ENCODE results near the gene SULF2. TPM values are rescaled to one million over a fixed set of nuclear protein-coding genes. Genes with fewer than 3 reads are reported as not detected.
"Not testable (repeated sequence)": the region's sequence is repeated elsewhere in the genome, so short reads cannot be mapped to it uniquely, and the experiment has no call there.

SULF2 gene
- total RNA-seq, 2 experiments from 2014 or later = 0.79 to 2.0 TPM

DNA sequence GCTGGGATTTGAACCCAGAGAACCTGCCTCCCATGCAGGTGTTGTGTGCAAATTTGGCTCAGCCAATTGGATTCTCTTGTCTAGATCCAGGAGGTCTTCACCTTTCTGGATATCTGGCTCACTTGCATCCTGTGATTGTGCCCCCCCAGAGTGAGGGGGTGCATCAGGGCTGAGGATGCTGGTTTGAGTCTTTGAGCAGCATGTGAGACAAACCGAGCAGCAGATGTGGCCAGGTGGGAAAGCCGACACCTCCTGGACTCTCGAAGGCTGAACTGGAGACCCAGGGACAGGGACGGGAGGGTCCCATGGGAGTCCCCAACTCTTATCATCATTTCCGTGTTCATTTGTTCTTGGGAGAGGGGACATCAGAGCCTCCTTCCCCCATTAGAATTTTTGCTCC, 30.6 kb upstream of the SULF2 start:
- Mint-ChIP-seq H3K27me3 (peaks cover 39% of the 10 kb centered on the region), H3K36me3 (no peaks in the 10 kb centered on the region), H3K9me3 (ENCODE audit: low read depth) (no peaks in the 10 kb centered on the region), H3K27ac (no peak overlapping the region), H3K4me1 (no peaks in the 10 kb centered on the region), H3K4me3 (no peak overlapping the region)
- CTCF ChIA-PET = no interaction called here
- DNase-seq (no peak), ATAC-seq (no peak)

DNA sequence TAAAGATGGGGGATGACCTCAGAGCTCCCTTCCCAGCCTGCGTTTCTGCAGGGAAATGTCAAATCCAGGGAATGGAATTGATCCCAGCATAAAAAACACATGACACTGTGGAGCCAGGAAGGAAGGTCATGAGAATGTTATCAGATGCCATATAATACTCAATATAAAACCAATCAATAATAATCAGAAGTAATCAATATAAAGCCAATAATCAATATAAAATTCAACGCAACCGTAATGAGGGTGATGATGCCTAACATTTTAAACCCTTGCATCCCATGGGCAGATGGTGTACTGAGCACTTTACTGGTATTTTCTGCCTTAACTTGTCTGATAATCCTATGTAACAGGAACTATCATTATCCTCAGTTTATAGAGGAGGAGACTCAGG, 30.1 kb upstream of the SULF2 start:
- no peaks in the 10 kb centered on the region for H3K36me3 Mint-ChIP-seq
- DNase-seq (no peak), ATAC-seq (no peak)
- no peaks in the 10 kb centered on the region for H3K4me1 Mint-ChIP-seq
- peaks cover 37% of the 10 kb centered on the region for H3K27me3 Mint-ChIP-seq
- CTCF ChIA-PET = no interaction called here
- no peak overlapping the region for H3K4me3 Mint-ChIP-seq
- H3K9me3 Mint-ChIP-seq (ENCODE audit: low read depth) = no peaks in the 10 kb centered on the region
- no peak overlapping the region for H3K27ac Mint-ChIP-seq

DNA sequence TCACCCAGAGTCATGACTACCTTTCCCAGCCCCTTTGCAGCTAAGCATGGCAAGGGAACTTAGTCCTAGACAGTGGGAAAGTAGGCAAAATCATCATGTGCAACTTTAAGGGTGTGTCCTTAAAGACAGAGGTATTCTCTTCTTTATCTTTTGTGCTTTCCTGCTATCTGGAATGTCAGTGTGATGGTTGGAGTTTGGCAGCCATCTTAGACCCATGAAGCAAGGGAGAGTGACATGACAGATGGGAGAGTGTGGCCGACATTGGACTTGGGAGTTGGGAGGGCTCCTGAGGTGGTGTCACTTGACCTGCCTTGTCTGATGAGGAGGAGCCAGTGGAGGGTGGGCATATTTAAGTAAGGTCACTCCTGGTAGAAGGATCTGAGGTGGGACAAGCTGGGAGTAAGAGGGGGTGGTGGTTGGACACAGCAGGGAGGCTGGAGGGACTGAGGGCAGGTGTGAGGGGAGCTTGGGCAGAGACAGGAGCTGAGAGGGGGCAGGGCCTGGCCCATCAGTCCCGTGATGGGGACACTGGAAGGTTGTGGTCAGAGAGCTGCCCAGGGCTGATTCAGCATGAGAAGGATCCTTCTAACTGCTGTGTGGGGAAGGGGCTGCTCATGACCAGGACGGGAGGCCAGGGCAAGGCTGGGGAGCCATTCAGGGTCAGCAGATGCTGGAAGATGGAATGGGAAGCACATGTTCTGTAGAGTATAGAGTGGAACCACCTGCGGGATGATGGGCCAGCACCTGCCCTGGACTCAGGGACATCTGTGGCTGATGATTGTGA, 29.5 kb upstream of the SULF2 start:
- ATAC-seq (no peak), DNase-seq (no peak)
- H3K36me3 Mint-ChIP-seq = no peaks in the 10 kb centered on the region
- H3K27ac Mint-ChIP-seq = no peak overlapping the region
- no peaks in the 10 kb centered on the region for H3K9me3 Mint-ChIP-seq (ENCODE audit: low read depth)
- H3K27me3 Mint-ChIP-seq = peaks cover 40% of the 10 kb centered on the region
- CTCF ChIA-PET = no interaction called here
- no peak overlapping the region for H3K4me3 Mint-ChIP-seq
- H3K4me1 Mint-ChIP-seq = no peaks in the 10 kb centered on the region

DNA sequence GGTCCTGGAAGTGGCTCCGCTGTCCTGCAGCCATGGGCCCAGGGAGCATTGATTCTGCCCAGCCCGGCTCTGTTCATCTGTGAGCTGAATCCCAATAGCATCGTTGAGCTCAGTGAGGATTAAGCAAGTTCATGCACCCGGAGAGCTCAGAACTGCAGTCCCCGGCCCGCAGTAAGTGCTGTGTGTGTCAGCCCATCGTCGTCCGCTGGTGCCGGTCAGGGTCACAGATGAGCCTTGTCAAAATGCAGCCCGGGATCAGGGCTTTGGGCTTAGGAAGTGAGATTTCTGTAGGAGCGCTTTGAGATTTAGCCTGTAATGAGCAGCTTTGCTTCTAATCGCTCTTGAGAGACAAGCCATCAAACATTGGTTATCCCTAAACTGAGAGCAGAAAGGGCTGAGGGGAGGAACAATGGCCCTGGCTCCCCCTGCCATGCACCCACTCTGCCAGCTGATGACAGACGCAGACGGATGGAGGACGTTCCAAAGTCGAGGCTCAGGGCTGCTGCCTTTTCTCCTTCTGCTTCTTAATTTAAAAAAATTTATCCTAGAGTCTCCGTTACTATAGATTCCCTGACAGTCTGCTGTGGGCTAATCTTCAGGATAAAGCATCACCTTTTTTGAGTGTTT, 25.6 kb upstream of the SULF2 start:
- ATAC-seq (no peak), DNase-seq (no peak)
- Mint-ChIP-seq H3K4me1 (no peaks in the 10 kb centered on the region), H3K27me3 (peaks cover 24% of the 10 kb centered on the region), H3K36me3 (no peaks in the 10 kb centered on the region), H3K27ac (no peak overlapping the region), H3K9me3 (ENCODE audit: low read depth) (no peaks in the 10 kb centered on the region), H3K4me3 (no peak overlapping the region)
- CTCF ChIA-PET = no interaction called here

DNA sequence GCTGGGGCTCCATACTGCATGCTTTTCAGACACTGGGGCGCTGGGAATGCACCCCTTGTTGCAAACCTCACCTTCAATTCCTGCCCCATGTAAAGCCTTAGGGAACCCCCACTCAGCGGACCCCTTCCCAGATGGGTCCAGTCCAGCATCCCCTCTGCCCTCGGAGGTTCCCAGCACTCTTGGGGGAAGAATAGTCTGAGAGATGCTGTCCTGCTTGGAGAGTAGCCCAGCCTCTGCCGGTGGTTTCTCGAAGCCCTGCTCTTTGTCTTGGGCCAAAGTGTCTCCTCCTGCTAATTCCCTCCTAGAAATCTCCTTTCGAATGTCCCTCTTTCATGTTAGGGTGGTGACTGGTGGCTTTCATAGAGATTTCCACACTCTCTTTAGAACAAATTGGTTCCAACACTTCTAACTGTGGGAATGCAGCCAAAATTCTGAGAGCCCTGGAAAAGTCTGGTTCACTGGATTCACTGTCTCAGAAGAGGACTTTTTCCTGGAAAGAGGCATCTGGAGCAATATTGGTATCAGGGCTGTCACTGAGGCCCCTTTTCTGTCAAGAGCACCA, 24.9 kb upstream of the SULF2 start:
- DNase-seq = no peak
- H3K27ac Mint-ChIP-seq = no peak overlapping the region
- no peaks in the 10 kb centered on the region for H3K36me3 Mint-ChIP-seq
- peaks cover 28% of the 10 kb centered on the region for H3K27me3 Mint-ChIP-seq
- CTCF ChIA-PET = no interaction called here
- H3K4me3 Mint-ChIP-seq = no peak overlapping the region
- no peaks in the 10 kb centered on the region for H3K4me1 Mint-ChIP-seq
- no peak for ATAC-seq
- no peaks in the 10 kb centered on the region for H3K9me3 Mint-ChIP-seq (ENCODE audit: low read depth)

DNA sequence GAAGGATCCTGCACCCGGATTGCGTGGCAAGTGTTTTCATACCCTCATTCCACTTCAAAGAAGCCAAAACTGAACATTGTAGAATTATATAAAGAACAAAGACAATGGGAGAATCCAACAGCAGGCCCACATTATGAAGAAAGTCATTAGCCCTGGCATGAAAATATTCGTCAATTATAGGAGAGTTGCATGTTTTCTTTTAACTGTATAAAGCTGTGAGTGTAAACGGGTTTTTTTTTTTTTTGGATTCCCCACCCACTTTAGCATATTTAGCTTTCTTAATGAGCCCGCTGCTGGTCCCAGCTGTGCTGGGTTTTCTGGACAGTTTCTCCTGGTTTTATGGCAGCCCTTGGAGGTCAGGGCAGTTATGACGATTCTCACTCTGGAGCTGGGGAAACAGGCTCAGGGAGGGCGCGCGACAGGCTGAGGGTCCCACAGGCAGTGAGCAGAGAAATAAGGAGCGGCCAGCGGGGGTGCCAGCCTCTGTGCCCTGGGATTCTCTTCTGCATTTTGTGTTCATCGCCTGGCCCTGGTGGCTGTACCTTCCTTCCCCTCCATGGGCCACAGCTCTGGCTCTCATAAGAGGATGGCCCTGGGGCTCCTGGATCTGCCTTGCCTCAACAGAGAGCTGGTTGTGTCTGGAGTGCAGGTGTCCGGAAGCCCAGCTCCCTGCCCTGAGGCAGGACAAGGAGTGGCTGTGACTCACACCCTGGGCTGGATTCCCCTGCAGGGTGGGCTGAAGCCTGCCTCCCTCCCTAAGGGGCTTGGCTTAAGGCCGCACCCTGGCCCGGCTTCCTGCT, 24.1 kb upstream of the SULF2 start:
- Mint-ChIP-seq H3K4me1 (no peaks in the 10 kb centered on the region), H3K27me3 (peaks cover 28% of the 10 kb centered on the region), H3K9me3 (ENCODE audit: low read depth) (no peaks in the 10 kb centered on the region), H3K4me3 (no peak overlapping the region), H3K36me3 (no peaks in the 10 kb centered on the region), H3K27ac (no peak overlapping the region)
- DNase-seq = no peak
- ATAC-seq = no peak
- CTCF ChIA-PET = no interaction called here

DNA sequence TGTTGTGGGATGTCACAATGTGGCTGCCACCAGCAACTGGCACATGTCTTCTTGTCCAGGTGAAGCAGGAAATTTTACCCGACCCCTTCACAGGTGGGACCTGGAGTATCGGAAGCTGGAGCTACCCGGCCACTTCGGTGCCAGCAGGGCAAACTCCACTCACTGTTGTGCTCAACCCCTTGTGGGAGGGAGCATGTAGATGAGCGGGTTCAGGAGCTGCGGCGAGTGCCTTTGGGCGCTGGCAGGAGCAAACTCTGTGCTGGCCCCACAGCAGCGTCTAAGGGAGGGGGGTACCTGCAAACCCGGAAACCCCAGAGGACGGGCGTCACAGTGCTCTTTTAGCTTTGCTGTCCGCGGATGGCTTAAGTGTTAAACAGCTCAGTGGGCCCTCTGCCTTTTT, 20.7 kb upstream of the SULF2 start:
- Mint-ChIP-seq H3K27ac (no peak overlapping the region), H3K36me3 (no peaks in the 10 kb centered on the region), H3K4me1 (no peaks in the 10 kb centered on the region), H3K27me3 (peaks cover 6% of the 10 kb centered on the region), H3K9me3 (ENCODE audit: low read depth) (no peaks in the 10 kb centered on the region), H3K4me3 (no peak overlapping the region)
- ATAC-seq (no peak), DNase-seq (no peak)
- CTCF ChIA-PET = no interaction called here

DNA sequence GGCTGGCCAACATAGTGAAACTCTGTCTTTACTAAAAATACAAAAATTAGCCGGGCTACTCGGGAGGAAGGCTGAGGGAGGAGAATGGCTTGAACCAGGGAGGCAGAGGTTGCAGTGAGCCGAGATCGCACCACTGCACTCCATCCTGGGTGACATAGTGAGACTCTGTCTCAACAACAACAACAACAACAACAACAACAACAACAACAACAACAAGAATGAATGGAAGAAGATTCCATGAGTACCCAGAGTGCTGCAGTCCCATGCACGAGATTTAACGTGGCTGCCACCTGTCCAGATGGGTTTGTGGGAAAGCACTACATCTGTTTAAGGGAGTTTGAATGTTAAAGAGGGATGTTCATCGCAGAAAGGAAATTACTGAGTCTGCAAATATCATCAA, 19.7 kb upstream of the SULF2 start:
- H3K27me3 Mint-ChIP-seq; CTCF ChIA-PET; H3K4me1 Mint-ChIP-seq; H3K9me3 Mint-ChIP-seq (ENCODE audit: low read depth); H3K27ac Mint-ChIP-seq; H3K36me3 Mint-ChIP-seq; H3K4me3 Mint-ChIP-seq; ATAC-seq; DNase-seq: not testable (repeated sequence)

DNA sequence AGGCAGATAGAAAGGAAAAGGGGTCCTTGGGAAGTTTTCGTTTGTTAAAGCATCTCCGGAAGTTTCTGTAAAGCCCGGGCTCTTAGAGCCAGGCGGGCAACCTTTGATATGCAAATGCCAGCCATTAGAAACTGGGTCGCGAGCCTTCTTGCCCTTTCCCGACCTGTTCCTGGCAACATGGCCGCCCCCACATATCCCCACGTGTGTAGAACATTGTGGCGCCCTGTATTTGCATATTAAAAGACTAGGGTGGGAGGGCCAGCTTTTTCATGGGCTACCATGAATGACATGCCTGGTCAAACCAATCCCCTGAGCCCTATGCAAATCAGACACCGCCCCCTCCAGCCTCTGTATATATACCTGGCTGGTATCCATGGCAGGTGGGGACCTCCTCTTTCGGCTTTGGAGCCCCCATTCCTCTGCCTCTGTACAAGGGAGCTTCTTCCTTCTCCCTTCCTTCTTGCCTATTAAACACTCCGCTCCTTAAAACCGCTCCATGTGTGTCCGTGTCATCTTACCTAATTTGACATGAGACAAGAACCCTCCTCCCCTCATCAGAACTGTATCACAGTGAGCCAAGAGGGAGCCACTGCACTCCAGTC, 19.0 kb upstream of the SULF2 start:
- H3K4me3 Mint-ChIP-seq; DNase-seq; H3K9me3 Mint-ChIP-seq (ENCODE audit: low read depth); CTCF ChIA-PET; ATAC-seq; H3K27ac Mint-ChIP-seq; H3K4me1 Mint-ChIP-seq; H3K36me3 Mint-ChIP-seq; H3K27me3 Mint-ChIP-seq: not testable (repeated sequence)

DNA sequence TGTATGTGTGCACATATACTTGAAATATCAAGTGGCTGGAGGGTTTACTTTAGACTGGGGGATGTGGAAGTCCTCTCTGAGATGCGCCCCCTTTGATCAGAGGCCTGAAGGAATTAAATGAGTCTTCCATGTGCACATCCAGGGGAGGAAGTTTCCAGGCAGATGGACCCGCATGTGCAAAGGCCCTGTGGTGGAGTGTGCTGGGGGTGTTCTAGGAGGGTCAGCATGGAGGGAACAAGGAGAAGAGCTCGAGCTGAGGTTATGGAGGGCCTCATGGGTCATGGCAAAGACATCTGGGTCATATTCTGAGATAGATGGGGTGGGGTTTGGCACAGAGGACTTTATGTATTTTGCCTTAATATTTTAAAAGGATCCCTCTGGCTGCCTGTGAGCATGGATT, 17.7 kb upstream of the SULF2 start:
- CTCF ChIA-PET = no interaction called here
- ATAC-seq = no peak

DNA sequence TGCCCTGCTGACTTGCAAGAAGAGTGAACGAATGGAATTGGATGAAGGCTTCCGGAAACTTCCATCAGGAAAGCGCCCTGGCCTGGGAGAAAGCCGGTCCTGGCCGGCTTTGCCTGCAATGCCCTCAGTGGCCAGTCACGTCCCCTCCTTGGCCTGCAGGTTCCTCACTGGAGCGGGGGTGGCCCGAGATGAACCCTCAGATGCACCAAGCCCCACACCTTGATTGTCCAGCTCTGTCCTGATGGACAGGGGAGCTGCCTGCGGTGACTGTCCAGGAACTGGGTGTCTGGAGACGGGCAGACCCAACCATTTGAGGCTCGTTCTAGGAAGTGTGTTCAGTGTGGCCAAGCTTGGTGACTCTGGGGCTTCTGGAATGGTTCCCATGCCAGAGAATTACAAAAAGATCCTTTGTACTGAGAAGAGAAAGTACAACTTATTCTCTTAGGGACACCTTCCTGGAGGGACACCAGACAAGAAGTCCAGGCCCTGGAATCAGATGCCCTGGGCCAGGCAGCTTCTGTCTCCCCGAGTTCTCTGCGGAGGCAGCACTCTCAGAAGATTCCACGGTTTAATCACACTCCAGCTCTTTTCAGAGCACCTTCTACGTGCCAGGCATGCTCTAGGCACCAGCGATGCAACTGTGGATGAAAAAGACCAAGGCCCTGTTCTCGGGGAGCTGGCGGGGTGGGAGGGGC, 17.1 kb upstream of the SULF2 start:
- no peak overlapping the region for H3K4me3 Mint-ChIP-seq
- DNase-seq = no peak
- CTCF ChIA-PET = no interaction called here
- H3K4me1 Mint-ChIP-seq = no peaks in the 10 kb centered on the region
- peaks cover 4% of the 10 kb centered on the region for H3K27me3 Mint-ChIP-seq
- ATAC-seq = no peak
- H3K36me3 Mint-ChIP-seq = no peaks in the 10 kb centered on the region
- H3K27ac Mint-ChIP-seq = no peak overlapping the region
- no peaks in the 10 kb centered on the region for H3K9me3 Mint-ChIP-seq (ENCODE audit: low read depth)

More for the DNA sequence above, 17.7 kb upstream of the SULF2 start:
- no peak for DNase-seq
- no peak overlapping the region for H3K27ac Mint-ChIP-seq
- no peaks in the 10 kb centered on the region for H3K4me1 Mint-ChIP-seq
- H3K9me3 Mint-ChIP-seq (ENCODE audit: low read depth) = no peaks in the 10 kb centered on the region
- H3K4me3 Mint-ChIP-seq = no peak overlapping the region
- H3K36me3 Mint-ChIP-seq = no peaks in the 10 kb centered on the region
- peaks cover 4% of the 10 kb centered on the region for H3K27me3 Mint-ChIP-seq

DNA sequence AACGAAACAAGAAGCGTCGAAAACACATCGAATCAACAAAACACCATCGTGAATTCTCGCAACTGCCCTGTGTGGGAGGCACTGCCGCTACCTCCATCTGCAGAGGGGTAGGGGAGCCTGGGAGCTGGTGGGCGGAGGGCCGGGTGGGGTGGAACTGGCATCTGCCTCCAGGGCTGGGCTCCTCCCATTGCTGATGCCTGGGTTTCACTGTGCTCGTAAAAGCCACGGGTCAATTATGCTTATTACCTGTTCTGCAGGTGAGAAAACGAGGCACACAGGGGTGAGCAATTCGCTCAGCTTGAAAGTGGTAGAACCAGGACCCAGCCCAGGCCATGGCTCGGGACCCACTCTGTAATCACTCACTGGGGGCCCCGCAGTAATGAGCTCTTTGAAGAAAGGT, 16.5 kb upstream of the SULF2 start:
- H3K9me3 Mint-ChIP-seq (ENCODE audit: low read depth) = no peaks in the 10 kb centered on the region
- DNase-seq = no peak
- no peaks in the 10 kb centered on the region for H3K36me3 Mint-ChIP-seq
- ATAC-seq = no peak
- H3K27ac Mint-ChIP-seq = no peak overlapping the region
- H3K4me3 Mint-ChIP-seq = no peak overlapping the region
- H3K27me3 Mint-ChIP-seq = peaks cover 4% of the 10 kb centered on the region
- no peaks in the 10 kb centered on the region for H3K4me1 Mint-ChIP-seq
- CTCF ChIA-PET = no interaction called here

DNA sequence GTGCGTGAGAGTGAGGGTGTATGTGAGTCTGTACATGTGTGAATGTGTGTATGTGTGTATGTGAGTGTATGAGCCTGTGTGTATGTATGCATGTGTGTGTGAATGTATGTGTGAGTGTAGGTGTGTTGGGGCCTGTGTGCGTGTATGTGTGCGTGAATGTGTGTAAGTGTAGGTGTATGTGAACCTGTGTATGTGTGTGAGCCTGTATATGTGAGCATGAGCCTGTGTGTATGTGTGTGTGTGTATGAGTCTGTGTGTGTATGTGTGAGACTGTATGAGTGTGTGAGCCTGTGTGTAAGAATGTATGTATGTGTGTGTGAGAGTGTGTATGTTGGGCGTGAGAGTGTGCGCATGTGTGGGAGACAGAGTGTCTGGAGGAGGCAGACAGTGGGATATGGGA, 15.8 kb upstream of the SULF2 start:
- Mint-ChIP-seq H3K27ac (no peak overlapping the region), H3K9me3 (ENCODE audit: low read depth) (no peaks in the 10 kb centered on the region), H3K4me3 (no peak overlapping the region), H3K4me1 (no peaks in the 10 kb centered on the region), H3K36me3 (no peaks in the 10 kb centered on the region), H3K27me3 (peaks cover 4% of the 10 kb centered on the region)
- no peak for DNase-seq
- ATAC-seq = no peak
- CTCF ChIA-PET = no interaction called here

Measured in activated CD8-positive, alpha-beta memory T cell treated with anti-CD3 and anti-CD28 coated beads, Interleukin-2, amount 10 ng/mL, durations not matched to agents 7 days and 5 days (primary cell).